GM12874 (cell line): ENCODE data around the gene ASB5.

Experiments used
- CTCF ChIP-seq: IDR thresholded peaks from 2 replicates; pipeline ENCODE4 v1.5.1; 2011; ENCODE audit warnings: low read depth, mild to moderate bottlenecking, control low read depth, low read length, moderate library complexity; ENCODE audit not compliant: insufficient read depth

ASB5 gene

GRCh38 chr4:176261481-176261880, 7.5 kb downstream of the ASB5 start:
- TF ChIP-seq CTCF, result no peak

GRCh38 chr4:176261018-176261417, 8.0 kb downstream of the ASB5 start:
- no peak for TF ChIP-seq CTCF

GRCh38 chr4:176259330-176260090, 9.5 kb downstream of the ASB5 start:
- no peak for TF ChIP-seq CTCF

GRCh38 chr4:176258135-176258534, 10.9 kb downstream of the ASB5 start:
- no peak for TF ChIP-seq CTCF

GRCh38 chr4:176256921-176257320, 12.1 kb downstream of the ASB5 start:
- TF ChIP-seq CTCF, result no peak

- no peak for TF ChIP-seq CTCF
These were observed 26.2 kb downstream of the ASB5 start for GRCh38 chr4:176242764-176243347.

GRCh38 chr4:176241703-176242102, 27.3 kb downstream of the ASB5 start:
- TF ChIP-seq CTCF, result no peak
